ENCODE data around the gene CLIC3. TPM values are rescaled to one million over a fixed set of nuclear protein-coding genes. Genes with fewer than 3 reads are reported as not detected.

Gene CLIC3
- total RNA-seq, 2 donors from 2014 or later = 0.43 to 0.65 TPM

DNA sequence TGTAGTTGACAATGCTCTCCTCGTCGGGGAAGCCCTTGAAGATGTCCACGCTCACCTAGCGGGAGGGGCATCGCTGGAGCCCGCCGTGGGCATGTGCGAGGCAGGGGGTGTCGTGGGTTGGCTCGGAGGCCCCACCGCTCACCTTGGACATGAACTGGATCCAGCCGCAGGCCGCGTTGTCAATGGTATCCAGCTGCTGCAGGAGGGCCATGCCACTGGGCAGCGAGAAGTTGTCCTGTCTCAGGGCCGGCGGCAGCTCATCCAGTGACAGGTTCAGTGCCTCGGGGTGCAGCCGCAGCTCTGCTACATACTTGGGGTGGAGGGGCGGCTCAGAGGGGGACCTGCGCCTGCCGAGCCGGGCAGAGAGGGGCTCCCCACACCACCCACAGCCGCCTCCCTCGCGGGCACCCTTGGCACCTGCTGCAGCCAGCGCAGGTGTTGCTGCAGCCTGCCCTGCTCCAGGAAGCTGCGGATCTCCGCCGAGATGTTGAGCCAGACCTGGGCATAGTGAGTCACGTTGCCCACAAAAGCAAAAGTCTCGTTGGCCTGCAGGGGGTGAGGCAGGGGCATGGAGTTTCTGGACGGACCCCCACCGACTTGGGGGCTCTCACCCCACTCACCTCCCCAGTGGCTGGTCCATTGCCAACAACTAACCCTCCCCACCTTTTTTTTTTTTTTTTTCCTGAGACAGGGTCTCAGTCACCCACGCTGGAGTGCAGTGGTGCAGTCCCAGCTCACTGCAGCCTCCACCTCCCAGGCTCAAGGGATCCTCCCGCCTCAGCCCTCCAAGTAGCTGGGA, 22.6 kb upstream of the CLIC3 start:
- Mint-ChIP-seq H3K4me3 (no peak overlapping the region), H3K9me3 (no peaks in the 10 kb centered on the region), H3K27me3 (ENCODE audit: low read depth) (no peaks in the 10 kb centered on the region), H3K36me3 (ENCODE audit: insufficient read depth in 2 of 2) (no peaks in the 10 kb centered on the region), H3K4me1 (ENCODE audit: low read depth) (no peaks in the 10 kb centered on the region), H3K27ac (no peak overlapping the region)
- ATAC-seq (replicated peaks in 1 of 2) = no peak
- no peak for DNase-seq

GRCh38 chr9:137017791-137018497, 21.6 kb upstream of the CLIC3 start:
- Mint-ChIP-seq H3K4me3 (no peak overlapping the region), H3K9me3 (no peaks in the 10 kb centered on the region), H3K27me3 (ENCODE audit: low read depth) (no peaks in the 10 kb centered on the region), H3K27ac (no peak overlapping the region), H3K36me3 (ENCODE audit: insufficient read depth in 2 of 2) (no peaks in the 10 kb centered on the region), H3K4me1 (ENCODE audit: low read depth) (no peaks in the 10 kb centered on the region)
- no peak for DNase-seq
- no peak for ATAC-seq (replicated peaks in 1 of 2)

DNA sequence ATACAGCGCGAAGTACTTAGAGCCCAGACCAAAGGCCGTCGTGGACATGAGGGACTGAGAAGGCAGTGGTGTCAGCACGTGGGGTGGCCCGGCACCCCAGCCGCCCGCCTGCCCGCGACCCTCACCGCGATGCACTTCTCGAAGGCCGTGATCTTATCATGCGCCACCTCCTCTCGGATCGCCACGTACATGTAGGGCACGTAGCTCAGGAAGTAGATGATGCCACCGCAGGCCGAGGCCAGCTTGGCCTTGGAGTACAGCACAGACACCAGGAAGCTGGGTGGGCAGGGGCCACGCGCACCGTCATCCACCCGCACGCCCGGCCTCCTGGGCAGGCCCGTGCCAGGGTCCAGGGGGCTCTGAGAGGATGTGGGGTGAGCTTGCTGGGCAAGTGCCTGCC, 20.7 kb upstream of the CLIC3 start:
- Mint-ChIP-seq H3K4me3 (no peak overlapping the region), H3K4me1 (ENCODE audit: low read depth) (no peaks in the 10 kb centered on the region), H3K27me3 (ENCODE audit: low read depth) (no peaks in the 10 kb centered on the region), H3K9me3 (no peaks in the 10 kb centered on the region), H3K36me3 (ENCODE audit: insufficient read depth in 2 of 2) (no peaks in the 10 kb centered on the region), H3K27ac (no peak overlapping the region)
- ATAC-seq (replicated peaks in 1 of 2) = no peak
- no peak for DNase-seq

DNA sequence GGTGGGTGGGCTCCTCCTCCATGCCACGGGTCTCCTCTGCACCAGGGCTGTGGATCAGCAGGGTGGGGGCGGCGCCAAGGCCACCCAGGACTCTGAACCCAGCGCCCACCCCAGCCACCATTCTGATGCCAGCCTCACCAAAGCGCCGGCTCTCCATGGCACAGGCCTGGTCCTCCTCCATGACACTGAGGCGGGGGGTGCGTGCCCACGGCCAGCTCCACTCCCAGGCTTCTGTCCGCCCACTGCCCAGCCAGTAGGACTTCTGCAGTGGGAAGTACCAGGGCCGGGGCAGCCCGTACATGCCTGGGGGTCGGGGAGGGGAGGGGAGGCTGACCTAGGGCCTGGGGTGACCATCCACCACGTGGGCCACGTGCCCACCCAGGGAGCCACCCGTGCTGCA, 20.1 kb upstream of the CLIC3 start:
- no peaks in the 10 kb centered on the region for H3K36me3 Mint-ChIP-seq (ENCODE audit: insufficient read depth in 2 of 2)
- H3K27ac Mint-ChIP-seq = no peak overlapping the region
- H3K27me3 Mint-ChIP-seq (ENCODE audit: low read depth) = no peaks in the 10 kb centered on the region

DNA sequence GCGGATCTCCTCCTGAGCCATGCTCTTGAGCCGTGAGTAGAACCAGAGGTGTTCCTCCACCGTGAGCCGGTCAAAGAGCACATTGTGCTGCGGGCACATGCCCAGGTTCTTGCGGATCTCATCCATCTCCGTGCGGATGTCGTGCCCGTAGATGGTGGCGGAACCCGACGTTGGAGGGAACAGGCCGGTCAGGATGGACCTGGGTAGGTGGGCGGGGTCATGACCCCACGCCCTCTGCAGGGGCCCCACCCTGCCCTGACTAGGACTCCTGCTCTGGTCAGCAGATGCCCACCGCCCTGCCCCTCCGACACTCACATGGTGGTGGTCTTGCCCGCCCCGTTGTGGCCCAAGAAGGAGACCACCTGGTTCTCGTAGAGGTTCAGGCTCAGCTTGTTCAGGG, 19.6 kb upstream of the CLIC3 start:
- Mint-ChIP-seq H3K27me3 (ENCODE audit: low read depth) (no peaks in the 10 kb centered on the region), H3K4me1 (ENCODE audit: low read depth) (no peaks in the 10 kb centered on the region), H3K4me3 (no peak overlapping the region), H3K27ac (no peak overlapping the region), H3K9me3 (no peaks in the 10 kb centered on the region), H3K36me3 (ENCODE audit: insufficient read depth in 2 of 2) (no peaks in the 10 kb centered on the region)
- no peak for ATAC-seq (replicated peaks in 1 of 2)
- no peak for DNase-seq

More for the DNA sequence above, 20.1 kb upstream of the CLIC3 start:
- Mint-ChIP-seq H3K9me3 (no peaks in the 10 kb centered on the region), H3K4me1 (ENCODE audit: low read depth) (no peaks in the 10 kb centered on the region), H3K4me3 (no peak overlapping the region)
- ATAC-seq (replicated peaks in 1 of 2) (no peak), DNase-seq (no peak)

GRCh38 chr9:137015540-137015930, 19.2 kb upstream of the CLIC3 start:
- Mint-ChIP-seq H3K27ac (no peak overlapping the region), H3K9me3 (no peaks in the 10 kb centered on the region), H3K36me3 (ENCODE audit: insufficient read depth in 2 of 2) (no peaks in the 10 kb centered on the region), H3K27me3 (ENCODE audit: low read depth) (no peaks in the 10 kb centered on the region), H3K4me3 (no peak overlapping the region), H3K4me1 (ENCODE audit: low read depth) (no peaks in the 10 kb centered on the region)
- DNase-seq = no peak
- no peak for ATAC-seq (replicated peaks in 1 of 2)

DNA sequence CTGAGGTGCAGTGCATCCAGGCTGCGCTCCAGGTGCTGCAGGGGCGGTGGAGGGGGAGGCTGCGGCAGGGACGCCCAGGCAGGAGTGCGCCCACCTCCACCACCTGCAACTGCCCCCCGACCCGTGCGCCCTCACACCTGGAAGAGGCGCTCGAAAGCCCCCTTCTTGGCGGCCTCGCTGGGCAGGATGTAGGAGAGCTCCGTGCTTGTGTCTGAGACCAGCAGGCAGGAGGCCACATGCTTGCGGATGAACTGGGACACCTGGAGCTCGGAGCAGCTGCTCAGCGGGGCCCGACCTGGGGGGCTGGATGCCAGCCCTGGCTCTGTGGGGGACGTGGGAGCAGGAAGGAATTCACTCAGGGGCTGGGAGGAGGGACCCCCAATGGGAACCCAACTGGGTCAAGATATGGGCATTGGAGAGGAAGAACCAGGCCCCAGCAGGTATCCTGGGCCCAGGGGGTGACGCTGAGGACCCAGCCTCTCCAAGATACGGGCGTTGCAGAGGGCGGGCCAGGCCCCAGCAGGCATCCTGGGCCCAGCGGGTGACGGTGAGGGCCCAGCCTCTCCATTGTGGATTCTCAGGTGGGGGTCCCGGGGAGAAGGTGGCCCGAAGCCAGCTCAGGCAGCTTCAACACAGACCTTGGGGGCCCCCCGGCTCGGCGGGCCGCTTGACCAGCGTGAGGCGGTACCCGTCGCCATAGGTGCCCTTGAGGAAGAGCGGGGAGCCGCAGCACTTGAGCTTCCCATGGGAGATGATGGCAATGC, 18.6 kb upstream of the CLIC3 start:
- no peak overlapping the region for H3K27ac Mint-ChIP-seq
- no peaks in the 10 kb centered on the region for H3K36me3 Mint-ChIP-seq (ENCODE audit: insufficient read depth in 2 of 2)
- H3K9me3 Mint-ChIP-seq = no peaks in the 10 kb centered on the region
- H3K4me3 Mint-ChIP-seq = no peak overlapping the region
- H3K27me3 Mint-ChIP-seq (ENCODE audit: low read depth) = no peaks in the 10 kb centered on the region
- ATAC-seq (replicated peaks in 1 of 2) (no peak), DNase-seq (no peak)
- no peaks in the 10 kb centered on the region for H3K4me1 Mint-ChIP-seq (ENCODE audit: low read depth)

DNA sequence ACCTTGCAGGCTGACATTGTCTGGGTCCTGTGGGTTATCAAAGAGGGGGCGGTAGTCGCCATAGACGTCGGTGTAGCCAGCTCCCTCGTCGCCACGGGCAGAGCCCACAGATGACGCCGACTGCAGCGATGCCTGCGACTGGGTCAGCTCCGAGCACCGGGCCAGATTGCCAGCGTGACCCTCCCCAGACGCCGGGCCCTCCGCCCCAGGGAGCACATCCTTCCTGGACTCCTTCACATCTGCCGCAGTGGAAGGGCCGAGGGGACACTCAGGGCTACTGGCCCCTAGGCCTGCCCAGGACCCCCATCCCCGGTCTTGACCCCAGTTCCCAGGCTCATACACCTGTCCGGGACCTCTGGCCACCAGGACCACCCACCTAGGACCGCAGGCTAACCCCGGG, 17.8 kb upstream of the CLIC3 start:
- no peaks in the 10 kb centered on the region for H3K27me3 Mint-ChIP-seq (ENCODE audit: low read depth)
- no peak overlapping the region for H3K4me3 Mint-ChIP-seq
- ATAC-seq (replicated peaks in 1 of 2) (no peak), DNase-seq (no peak)
- no peaks in the 10 kb centered on the region for H3K4me1 Mint-ChIP-seq (ENCODE audit: low read depth)
- H3K36me3 Mint-ChIP-seq (ENCODE audit: insufficient read depth in 2 of 2) = no peaks in the 10 kb centered on the region
- no peak overlapping the region for H3K27ac Mint-ChIP-seq
- no peaks in the 10 kb centered on the region for H3K9me3 Mint-ChIP-seq

- Mint-ChIP-seq H3K4me3 (no peak overlapping the region), H3K27me3 (ENCODE audit: low read depth) (no peaks in the 10 kb centered on the region), H3K9me3 (no peaks in the 10 kb centered on the region), H3K4me1 (ENCODE audit: low read depth) (no peaks in the 10 kb centered on the region), H3K36me3 (ENCODE audit: insufficient read depth in 2 of 2) (no peaks in the 10 kb centered on the region), H3K27ac (no peak overlapping the region)
- DNase-seq (no peak), ATAC-seq (replicated peaks in 1 of 2) (no peak)
Measured at GRCh38 chr9:137013571-137013940, 17.2 kb upstream of the CLIC3 start.

- Mint-ChIP-seq H3K9me3 (no peaks in the 10 kb centered on the region), H3K4me1 (ENCODE audit: low read depth) (no peaks in the 10 kb centered on the region), H3K4me3 (no peak overlapping the region), H3K36me3 (ENCODE audit: insufficient read depth in 2 of 2) (no peaks in the 10 kb centered on the region), H3K27me3 (ENCODE audit: low read depth) (no peaks in the 10 kb centered on the region), H3K27ac (no peak overlapping the region)
- DNase-seq = no peak
- ATAC-seq (replicated peaks in 1 of 2) = no peak
Measured at GRCh38 chr9:137012694-137013570, 16.6 kb upstream of the CLIC3 start.

GRCh38 chr9:137011907-137012675, 15.7 kb upstream of the CLIC3 start:
- ATAC-seq (replicated peaks in 1 of 2) (no peak), DNase-seq (no peak)
- Mint-ChIP-seq H3K4me1 (ENCODE audit: low read depth) (no peaks in the 10 kb centered on the region), H3K27ac (no peak overlapping the region), H3K4me3 (no peak overlapping the region), H3K9me3 (no peaks in the 10 kb centered on the region), H3K36me3 (ENCODE audit: insufficient read depth in 2 of 2) (no peaks in the 10 kb centered on the region), H3K27me3 (ENCODE audit: low read depth) (no peaks in the 10 kb centered on the region)

DNA sequence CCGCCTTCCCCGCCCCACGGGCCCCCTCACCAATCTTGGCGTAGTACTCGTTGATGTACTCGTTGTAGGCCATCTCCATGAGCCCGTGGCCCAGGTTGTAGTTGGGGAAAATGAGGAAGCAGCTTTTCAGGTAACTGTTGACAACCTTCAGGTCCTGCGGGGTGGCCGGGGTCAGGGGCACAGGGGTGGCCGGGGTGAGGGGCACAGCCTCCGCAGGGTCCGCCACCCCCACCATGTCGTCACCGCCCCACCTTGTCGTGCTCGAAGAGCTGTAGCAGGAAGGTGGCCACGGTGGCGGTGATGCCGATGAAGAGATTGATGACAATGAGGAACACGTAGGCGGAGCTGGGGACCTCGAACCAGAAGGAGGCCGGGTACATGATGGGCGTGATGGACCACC, 14.8 kb upstream of the CLIC3 start:
- Mint-ChIP-seq H3K9me3 (no peaks in the 10 kb centered on the region), H3K4me1 (ENCODE audit: low read depth) (no peaks in the 10 kb centered on the region), H3K27me3 (ENCODE audit: low read depth) (no peaks in the 10 kb centered on the region), H3K36me3 (ENCODE audit: insufficient read depth in 2 of 2) (no peaks in the 10 kb centered on the region), H3K4me3 (no peak overlapping the region), H3K27ac (no peak overlapping the region)
- ATAC-seq (replicated peaks in 1 of 2) = no peak
- DNase-seq = no peak

All from activated T-cell treated with anti-CD3 and anti-CD28 coated beads, Interleukin-2, amount 50 U/mL, for 72 hours (primary cell).